Activated naive CD4-positive, alpha-beta T cell treated with anti-CD3 and anti-CD28 coated beads for 36 hours (primary cell): ENCODE results near the gene RAB11FIP2. TPM values are rescaled to one million over a fixed set of nuclear protein-coding genes. Genes with fewer than 3 reads are reported as not detected.
A peak's percentile ranks its signal among the peaks of the same experiment; 100 is the strongest.
"Not testable (repeated sequence)": the region's sequence is repeated elsewhere in the genome, so short reads cannot be mapped to it uniquely, and the experiment has no call there.

Experiments used
- CTCF ChIA-PET: fragments of 350-600 bp; sonication (Branson Sonifier 250); formaldehyde crosslinking; loops from one replicate; lab custom pipeline; 2021; ENCODE audit warnings: antibody characterized with exemption; lab: Charles Lee
- DNase-seq: peaks from one replicate; pipeline ENCODE4 v3.0.0-alpha.2; 2020
- H3K27ac Mint-ChIP-seq: one replicate; pipeline ENCODE4 v1.8.0; 2021; ENCODE audit warnings: mild to moderate bottlenecking, mixed read lengths
- H3K27me3 Mint-ChIP-seq: one replicate; pipeline ENCODE4 v1.8.0; 2021; ENCODE audit warnings: low read depth, mixed read lengths
- H3K36me3 Mint-ChIP-seq: one replicate; pipeline ENCODE4 v1.8.0; 2021; ENCODE audit warnings: low read depth, mixed read lengths
- H3K4me1 Mint-ChIP-seq: one replicate; pipeline ENCODE4 v1.8.0; 2021; ENCODE audit warnings: low read depth, mixed read lengths
- H3K4me3 Mint-ChIP-seq: one replicate; pipeline ENCODE4 v1.8.0; 2021; ENCODE audit warnings: mild to moderate bottlenecking, moderate library complexity, mixed read lengths
- H3K9me3 Mint-ChIP-seq: one replicate; pipeline ENCODE4 v1.8.0; 2021; ENCODE audit warnings: mixed read lengths
- intact Hi-C: fragments of 100-400 bp; cut with micrococcal nuclease; formaldehyde crosslinking; loops from one replicate; pipeline ENCODE4 v1.15.1; 2023
- total RNA-seq, 2 experiments: library from RNA; stranded (reverse); gene quantifications; one replicate each; pipeline ENCODE4 v1.2.3, GENCODE V29; 2021

Gene RAB11FIP2, protein sequence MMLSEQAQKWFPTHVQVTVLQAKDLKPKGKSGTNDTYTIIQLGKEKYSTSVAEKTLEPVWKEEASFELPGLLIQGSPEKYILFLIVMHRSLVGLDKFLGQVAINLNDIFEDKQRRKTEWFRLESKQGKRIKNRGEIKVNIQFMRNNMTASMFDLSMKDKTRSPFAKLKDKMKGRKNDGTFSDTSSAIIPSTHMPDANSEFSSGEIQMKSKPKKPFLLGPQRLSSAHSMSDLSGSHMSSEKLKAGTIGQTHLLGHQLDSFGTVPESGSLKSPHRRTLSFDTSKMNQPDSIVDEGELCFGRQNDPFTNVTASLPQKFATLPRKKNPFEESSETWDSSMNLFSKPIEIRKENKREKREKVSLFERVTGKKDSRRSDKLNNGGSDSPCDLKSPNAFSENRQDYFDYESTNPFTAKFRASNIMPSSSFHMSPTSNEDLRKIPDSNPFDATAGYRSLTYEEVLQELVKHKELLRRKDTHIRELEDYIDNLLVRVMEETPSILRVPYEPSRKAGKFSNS
- total RNA-seq = 10 to 100 TPM in 1 of 2 experiments, 1 to 10 TPM in 1; 9.9 to 11.6 TPM

GRCh38 chr10:118046395-118047156, at the start of gene RAB11FIP2:
Gene RAB11FIP2 (minus strand): TSS chr10:118046941. CDS start chr10:118046163, 778 bp downstream.
- CTCF ChIA-PET = no interaction called here
- Mint-ChIP-seq H3K4me1 (peaks cover 37% of the 10 kb centered on the region), H3K4me3 (peak within 1 kb of the TSS; percentile 86), H3K27me3 (no peaks in the 10 kb centered on the region), H3K27ac (peak within 1 kb of the TSS; percentile 72), H3K9me3 (no peaks in the 10 kb centered on the region), H3K36me3 (no peaks in the 10 kb centered on the region)
- intact Hi-C loops = loop anchor here (1.0 to 10.0 kb wide), 7 partner anchors 11 to 709 kb away; partner anchors contain the start of gene PDZD8
- DNase-seq = peak; percentile 97

- CTCF ChIA-PET = no interaction called here
- Mint-ChIP-seq H3K27ac (no peak overlapping the region), H3K9me3 (no peaks in the 10 kb centered on the region), H3K4me1 (no peaks in the 10 kb centered on the region), H3K27me3 (no peaks in the 10 kb centered on the region), H3K36me3 (no peaks in the 10 kb centered on the region), H3K4me3 (no peak overlapping the region)
- no peak for DNase-seq
- intact Hi-C loops = no loop called here
Observed at GRCh38 chr10:118096022-118096421, 49.3 kb upstream of the RAB11FIP2 start.

DNA sequence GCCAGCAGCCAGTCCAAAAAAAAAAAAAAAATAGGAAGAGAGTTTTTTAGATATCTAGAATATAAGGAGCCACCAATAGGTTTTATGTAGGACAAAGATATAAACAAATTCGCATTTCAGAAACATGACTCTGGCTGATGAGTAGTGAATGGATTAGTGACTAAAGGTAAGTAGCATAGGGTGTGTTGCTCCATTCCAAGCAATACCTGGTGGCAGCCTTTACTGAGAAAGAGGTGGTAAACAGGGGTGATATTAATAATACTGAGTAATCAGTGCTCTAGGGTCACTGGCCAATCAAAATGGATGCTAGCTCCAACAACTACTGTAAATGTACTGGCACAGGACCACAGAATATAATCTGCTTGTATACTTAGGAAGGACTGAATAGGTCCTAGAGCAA, 45.5 kb upstream of the RAB11FIP2 start:
- Mint-ChIP-seq H3K27me3 (peaks cover 6% of the 10 kb centered on the region), H3K9me3 (no peaks in the 10 kb centered on the region), H3K4me3 (no peak overlapping the region), H3K4me1 (no peaks in the 10 kb centered on the region), H3K27ac (no peak overlapping the region), H3K36me3 (no peaks in the 10 kb centered on the region)
- intact Hi-C loops = no loop called here
- no peak for DNase-seq
- CTCF ChIA-PET = no interaction called here

DNA sequence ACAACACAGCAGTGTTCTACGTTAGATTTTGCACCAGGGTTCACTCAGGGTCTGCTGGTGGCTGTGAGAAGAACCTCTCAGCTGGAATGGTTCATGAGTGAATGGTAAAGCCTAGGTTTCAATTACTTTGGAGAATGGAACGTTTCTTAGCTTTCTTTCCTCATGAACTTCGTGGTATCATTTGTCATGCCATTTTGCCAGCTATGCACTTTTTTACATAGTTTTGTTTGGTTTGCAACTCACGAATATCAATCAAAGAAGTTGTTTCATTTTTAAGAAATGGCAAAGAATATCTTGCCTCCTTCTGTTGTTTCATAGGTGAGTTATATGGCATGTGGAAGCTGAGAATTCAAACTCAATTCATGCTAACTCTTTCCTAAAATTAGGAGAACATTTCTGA, 34.1 kb upstream of the RAB11FIP2 start:
- CTCF ChIA-PET = interaction anchor here (0.7 kb wide), 1 partner anchor 16 kb away, joined by 4 read pairs; no protein-coding TSS in a partner anchor

GRCh38 chr10:118076705-118077104, 30.0 kb upstream of the RAB11FIP2 start:
- H3K36me3 Mint-ChIP-seq = no peaks in the 10 kb centered on the region
- DNase-seq = no peak
- no peaks in the 10 kb centered on the region for H3K9me3 Mint-ChIP-seq
- H3K4me1 Mint-ChIP-seq = no peaks in the 10 kb centered on the region
- intact Hi-C loops = no loop called here
- CTCF ChIA-PET = no interaction called here
- no peak overlapping the region for H3K4me3 Mint-ChIP-seq
- peaks cover 10% of the 10 kb centered on the region for H3K27me3 Mint-ChIP-seq
- no peak overlapping the region for H3K27ac Mint-ChIP-seq

More for the DNA sequence above, 34.1 kb upstream of the RAB11FIP2 start:
- no peak for DNase-seq
- Mint-ChIP-seq H3K27ac (no peak overlapping the region), H3K9me3 (peaks cover 9% of the 10 kb centered on the region), H3K4me3 (no peak overlapping the region), H3K4me1 (no peaks in the 10 kb centered on the region), H3K27me3 (peaks cover 6% of the 10 kb centered on the region), H3K36me3 (no peaks in the 10 kb centered on the region)
- intact Hi-C loops = no loop called here

DNA sequence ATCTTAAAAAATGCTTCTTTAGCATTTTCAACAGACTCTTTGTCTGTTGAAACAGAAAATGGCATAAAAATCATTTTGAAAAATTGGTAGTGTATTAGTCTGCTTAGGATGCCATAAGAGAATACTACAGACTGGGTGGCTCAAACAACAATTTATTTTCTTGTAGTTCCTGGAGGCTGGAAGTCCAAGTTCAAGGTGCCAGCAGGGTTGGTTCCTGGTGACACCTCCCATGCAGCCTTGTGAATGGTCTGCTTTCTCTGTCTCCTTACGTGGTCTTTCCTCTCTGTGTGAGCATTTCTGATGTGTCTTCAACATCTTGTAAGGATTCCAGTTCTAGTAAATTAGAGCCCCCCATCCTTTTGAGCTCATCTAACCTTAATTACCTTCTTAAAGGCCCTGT, 26.1 kb upstream of the RAB11FIP2 start:
- Mint-ChIP-seq H3K4me1 (no peaks in the 10 kb centered on the region), H3K27ac (no peak overlapping the region), H3K9me3 (peaks cover 3% of the 10 kb centered on the region), H3K27me3 (peaks cover 14% of the 10 kb centered on the region), H3K36me3 (no peaks in the 10 kb centered on the region), H3K4me3 (no peak overlapping the region)
- CTCF ChIA-PET = no interaction called here
- DNase-seq = no peak
- intact Hi-C loops = no loop called here

DNA sequence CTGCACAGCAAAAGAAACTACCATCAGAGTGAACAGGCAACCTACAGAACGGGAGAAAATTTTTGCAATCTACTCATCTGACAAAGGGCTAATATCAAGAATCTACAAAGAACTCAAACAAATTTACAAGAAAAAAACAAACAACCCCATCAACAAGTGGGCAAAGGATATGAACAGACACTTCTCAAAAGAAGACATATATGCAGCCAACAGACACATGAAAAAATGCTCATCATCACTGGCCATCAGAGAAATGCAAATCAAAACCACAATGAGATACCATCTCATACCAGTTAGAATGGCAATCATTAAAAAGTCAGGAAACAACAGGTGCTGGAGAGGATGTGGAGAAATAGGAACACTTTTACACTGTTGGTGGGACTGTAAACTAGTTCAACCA, 20.6 kb upstream of the RAB11FIP2 start:
- intact Hi-C loops, H3K4me3 Mint-ChIP-seq, H3K27ac Mint-ChIP-seq, DNase-seq, H3K27me3 Mint-ChIP-seq, CTCF ChIA-PET, H3K9me3 Mint-ChIP-seq, H3K36me3 Mint-ChIP-seq, H3K4me1 Mint-ChIP-seq: not testable (repeated sequence)

- CTCF ChIA-PET = no interaction called here
- Mint-ChIP-seq H3K36me3 (no peaks in the 10 kb centered on the region), H3K27ac (no peak overlapping the region), H3K4me1 (no peaks in the 10 kb centered on the region), H3K9me3 (no peaks in the 10 kb centered on the region), H3K4me3 (no peak overlapping the region), H3K27me3 (peaks cover 8% of the 10 kb centered on the region)
- DNase-seq = no peak
- intact Hi-C loops = no loop called here
Observed at GRCh38 chr10:118062798-118063238, 16.1 kb upstream of the RAB11FIP2 start.

GRCh38 chr10:118058371-118058770, 11.6 kb upstream of the RAB11FIP2 start:
- Mint-ChIP-seq H3K4me1 (no peaks in the 10 kb centered on the region), H3K4me3 (no peak overlapping the region), H3K9me3 (no peaks in the 10 kb centered on the region), H3K36me3 (no peaks in the 10 kb centered on the region), H3K27me3 (peaks cover 8% of the 10 kb centered on the region), H3K27ac (no peak overlapping the region)
- intact Hi-C loops = no loop called here
- no peak for DNase-seq
- CTCF ChIA-PET = no interaction called here

DNA sequence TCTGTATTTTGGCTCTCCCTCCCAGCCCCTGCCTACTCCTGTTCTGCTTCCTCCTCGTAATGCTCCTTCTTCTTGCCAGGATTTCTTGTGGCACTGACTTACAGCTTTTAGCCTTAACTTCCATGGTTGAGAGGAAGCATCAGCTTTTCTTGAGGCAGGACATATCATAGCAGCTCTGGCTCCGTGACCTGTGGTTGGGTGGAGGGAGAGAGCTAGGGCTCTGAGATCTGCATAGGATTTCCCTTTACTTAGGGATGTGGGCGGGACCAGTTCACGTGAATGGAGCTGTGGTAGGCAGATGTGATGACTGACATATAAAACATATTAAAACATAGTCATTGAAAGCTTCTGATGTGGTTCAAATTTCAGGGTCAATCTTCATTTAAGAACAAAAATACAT, 10.6 kb upstream of the RAB11FIP2 start:
- CTCF ChIA-PET = no interaction called here
- no peak overlapping the region for H3K27ac Mint-ChIP-seq
- H3K4me3 Mint-ChIP-seq = no peak overlapping the region
- intact Hi-C loops = no loop called here
- no peaks in the 10 kb centered on the region for H3K36me3 Mint-ChIP-seq
- peaks cover 8% of the 10 kb centered on the region for H3K27me3 Mint-ChIP-seq
- H3K9me3 Mint-ChIP-seq = no peaks in the 10 kb centered on the region
- DNase-seq = no peak
- H3K4me1 Mint-ChIP-seq = no peaks in the 10 kb centered on the region

- Mint-ChIP-seq H3K4me1 (no peaks in the 10 kb centered on the region), H3K36me3 (no peaks in the 10 kb centered on the region), H3K27ac (no peak overlapping the region), H3K4me3 (no peak overlapping the region), H3K9me3 (no peaks in the 10 kb centered on the region), H3K27me3 (peaks cover 4% of the 10 kb centered on the region)
- intact Hi-C loops = no loop called here
- no peak for DNase-seq
- CTCF ChIA-PET = no interaction called here
Observed at GRCh38 chr10:118054383-118054782, 7.6 kb upstream of the RAB11FIP2 start.

DNA sequence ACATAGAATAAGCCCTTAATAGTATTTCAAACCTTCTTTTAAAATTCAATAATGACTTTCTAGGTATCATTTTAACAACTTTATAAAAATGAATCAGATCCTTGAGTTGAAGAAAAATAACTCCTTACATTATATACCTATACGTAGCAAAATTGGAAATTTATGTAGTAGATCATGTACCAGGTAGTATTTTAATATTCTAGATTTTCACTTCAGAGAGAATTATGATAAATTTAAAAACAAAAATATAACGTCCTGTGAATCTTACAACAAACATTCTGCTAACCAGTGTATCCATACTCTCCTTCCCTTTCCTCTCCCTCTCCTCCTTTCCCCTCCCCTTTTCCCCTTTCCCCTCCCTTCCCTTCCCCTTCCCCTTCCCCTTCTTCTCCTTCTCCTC, 6.1 kb upstream of the RAB11FIP2 start:
- Mint-ChIP-seq H3K4me3 (no peak overlapping the region), H3K4me1 (no peaks in the 10 kb centered on the region), H3K27ac (no peak overlapping the region), H3K36me3 (no peaks in the 10 kb centered on the region), H3K9me3 (no peaks in the 10 kb centered on the region), H3K27me3 (peaks cover 2% of the 10 kb centered on the region)
- intact Hi-C loops = no loop called here
- CTCF ChIA-PET = no interaction called here
- DNase-seq = no peak
